SK-N-SH (cell line): Measurements from ENCODE around the gene ID1. TPM values are rescaled to one million over a fixed set of nuclear protein-coding genes. Genes with fewer than 3 reads are reported as not detected.
A peak's percentile ranks its signal among the peaks of the same experiment; 100 is the strongest.

ENCODE experiments used
- CTCF ChIA-PET: fragments of 300-600, 350-600 bp; formaldehyde crosslinking; extraction: SDS; loops from one replicate; lab custom pipeline; 2021; lab: Yijun Ruan, JAX
- POLR2A ChIA-PET: fragments of 350-600 bp; sonication (Branson Sonifier 250); formaldehyde crosslinking; extraction: SDS; loops from one replicate; lab custom pipeline; 2020; ENCODE audit warnings: antibody characterized with exemption, inconsistent platforms; lab: Yijun Ruan, JAX
- DNase-seq: peaks from one replicate; pipeline ENCODE4 v3.0.0; 2012
- H2AFZ ChIP-seq: fragments of 200-600 bp; sonication (generic); 2 replicates; pipeline ENCODE4 v1.8.1; 2016; ENCODE audit warnings: antibody characterized with exemption, mild to moderate bottlenecking, low read depth
- H3F3A ChIP-seq: fragments of 200-600 bp; sonication (generic); replicated peaks from 2 replicates; pipeline ENCODE3; 2016; ENCODE audit warnings: antibody characterized with exemption, mild to moderate bottlenecking; ENCODE audit not compliant: insufficient read depth
- H3K27ac ChIP-seq, 2 experiments: fragments of 200-500 bp in 1 of 2; fragments of 200-600 bp in 1 of 2; sonication (Bioruptor generic) in 1 of 2; sonication (generic), shearing (Covaris generic) in 1 of 2; 2 replicates each; pipeline versions ENCODE4 v1.5.1 to v1.6.1; 2014 to 2016; ENCODE audit warnings: low read depth in 2 of 2, inconsistent platforms in 1 of 2, low read length in 1 of 2, mild to moderate bottlenecking in 1 of 2, mixed read lengths in 1 of 2
- H3K27me3 ChIP-seq: fragments of 200-600 bp; sonication (generic), shearing (Covaris generic); 2 replicates; pipeline ENCODE4 v1.6.1; 2016; ENCODE audit warnings: mixed run types; ENCODE audit not compliant: insufficient read depth
- H3K36me3 ChIP-seq, 2 experiments: fragments of 200-500 bp in 1 of 2; fragments of 200-600 bp in 1 of 2; sonication (Bioruptor generic) in 1 of 2; sonication (generic) in 1 of 2; replicated peaks in 1 of 2; 2 replicates each; pipeline versions ENCODE3 to v1.5.1; 2014 to 2016; ENCODE audit warnings: low read length in 1 of 2, mild to moderate bottlenecking in 1 of 2; ENCODE audit not compliant: insufficient read depth in 2 of 2, control insufficient read depth in 1 of 2
- H3K4me1 ChIP-seq, 2 experiments: fragments of 200-500 bp in 1 of 2; fragments of 200-600 bp in 1 of 2; sonication (Bioruptor generic) in 1 of 2; sonication (generic), shearing (Covaris generic) in 1 of 2; 2 replicates each; pipeline versions ENCODE4 v1.5.1 to v1.6.1; 2014 to 2016; ENCODE audit warnings: low read depth in 1 of 2, low read length in 1 of 2, mixed run types in 1 of 2; ENCODE audit not compliant: insufficient read depth in 2 of 2, control insufficient read depth in 1 of 2
- H3K4me2 ChIP-seq: fragments of 200-600 bp; sonication (generic), shearing (Covaris generic); 2 replicates; pipeline ENCODE4 v1.6.1; 2017; ENCODE audit warnings: mixed run types
- H3K4me3 ChIP-seq, 2 experiments: fragments of 200-500 bp in 1 of 2; fragments of 200-600 bp in 1 of 2; sonication (Bioruptor generic) in 1 of 2; sonication (generic), shearing (Covaris generic) in 1 of 2; 2 replicates each; pipeline versions ENCODE4 v1.5.1 to v1.8.1; 2014 to 2016; ENCODE audit warnings: low read depth in 2 of 2, inconsistent platforms in 1 of 2, low read length in 1 of 2, mild to moderate bottlenecking in 1 of 2, mixed read lengths in 1 of 2, moderate library complexity in 1 of 2
- H3K79me2 ChIP-seq: fragments of 200-600 bp; sonication (generic); 2 replicates; pipeline ENCODE4 v1.8.1; 2017; ENCODE audit warnings: mild to moderate bottlenecking; ENCODE audit not compliant: insufficient read depth
- H3K9ac ChIP-seq: fragments of 200-600 bp; sonication (generic); 2 replicates; pipeline ENCODE4 v1.6.1; 2017; ENCODE audit warnings: mixed run types
- H3K9me2 ChIP-seq: fragments of 200-600 bp; sonication (generic); 2 replicates; pipeline ENCODE4 v1.6.1; 2017; ENCODE audit warnings: mixed run types
- H3K9me3 ChIP-seq: fragments of 200-600 bp; sonication (generic); 2 replicates; pipeline ENCODE4 v1.6.1; 2017; ENCODE audit warnings: mixed run types, mild to moderate bottlenecking, moderate library complexity
- H4K20me1 ChIP-seq: fragments of 200-600 bp; sonication (generic); 2 replicates; pipeline ENCODE4 v1.6.1; 2017; ENCODE audit warnings: mild to moderate bottlenecking, mixed run types; ENCODE audit not compliant: insufficient read depth
- CHD2 ChIP-seq: fragments of 150-350 bp; IDR thresholded peaks from 2 replicates; pipeline ENCODE4 v1.6.1; 2018; ENCODE audit warnings: low read length; ENCODE audit not compliant: partially characterized antibody
- CTCF ChIP-seq: fragments of 200-600 bp; sonication (generic); IDR thresholded peaks from 2 replicates; pipeline ENCODE4 v1.6.1; 2017; ENCODE audit warnings: antibody characterized with exemption, mild to moderate bottlenecking, moderate library complexity
- EP300 ChIP-seq, 2 experiments: IDR thresholded peaks; 2 replicates each; pipeline versions ENCODE4 v1.4.0 to v1.6.1; 2012; ENCODE audit warnings: borderline replicate concordance in 1 of 2, low read depth in 1 of 2, low read length in 1 of 2
- FOXJ3 ChIP-seq: sonication (generic); formaldehyde crosslinking; IDR thresholded peaks from 2 replicates; pipeline ENCODE4 v1.5.1; 2020; ENCODE audit warnings: mild to moderate bottlenecking, missing genetic modification reagents
- MEF2A ChIP-seq: IDR thresholded peaks from 2 replicates; pipeline ENCODE4 v1.4.0; 2012; ENCODE audit warnings: low read depth, borderline replicate concordance
- MXI1 ChIP-seq: IDR thresholded peaks from 2 replicates; pipeline ENCODE4 v1.6.1; 2012; ENCODE audit warnings: mild to moderate bottlenecking, low read depth, low read length, improper control_type of control experiment
- POLR2AphosphoS5 ChIP-seq: IDR thresholded peaks from 2 replicates; pipeline ENCODE4 v1.6.1; 2012; ENCODE audit warnings: low read depth, low read length
- RAD21 ChIP-seq: IDR thresholded peaks from 2 replicates; pipeline ENCODE4 v1.6.1; 2012; ENCODE audit warnings: mild to moderate bottlenecking, low read length
- RCOR1 ChIP-seq: fragments of 150-350 bp; IDR thresholded peaks from 2 replicates; pipeline ENCODE4 v1.6.1; 2017; ENCODE audit warnings: antibody characterized with exemption, low read length
- RXRA ChIP-seq: IDR thresholded peaks from 2 replicates; pipeline ENCODE4 v1.4.0; 2012; ENCODE audit warnings: low read depth, mild to moderate bottlenecking, borderline replicate concordance
- TEAD4 ChIP-seq: IDR thresholded peaks from 2 replicates; pipeline ENCODE4 v1.4.0; 2012; ENCODE audit warnings: mild to moderate bottlenecking, borderline replicate concordance; ENCODE audit not compliant: insufficient read depth
- YY1 ChIP-seq: IDR thresholded peaks from 2 replicates; pipeline ENCODE4 v1.4.0; 2012; ENCODE audit warnings: low read depth, mild to moderate bottlenecking
- WGBS: methylation state at CpG from one replicate; pipeline ENCODE4 v1.1.6; 2017; ENCODE audit warnings: low lambda C conversion rate; 5-methylcytosine and 5-hydroxymethylcytosine counted together
- polyA plus RNA-seq, 3 experiments: library from polyadenylated mRNA; depleted of rRNA; stranded (reverse); fragments of >200 nt; gene quantifications; 2 replicates each; pipeline ENCODE4 v1.2.3, GENCODE V29; 2012
- TF ChIP-seq, protein P1 (sequence below): IDR thresholded peaks from 2 replicates; pipeline ENCODE4; 2012

The ID1 gene
- polyA plus RNA-seq, 1 of the 3 experiments (the other 2 are of a cell fraction) = 493 TPM

GRCh38 chr20:31568773-31569162, 36.3 kb upstream of the ID1 start:
- H3K27me3 ChIP-seq = no peaks in the 10 kb centered on the region
- WGBS = 65% methylated on average over 4 of the region's 5 CpGs
- ChIA-PET POLR2A (interaction anchor here (1.1 to 8.9 kb wide), 7 partner anchors 22 to 170 kb away, joined by 3 to 181 read pairs (median 8); partner anchors contain the start of genes ID1 and TPX2), CTCF (interaction anchor here (0.6 to 31.0 kb wide), 21 partner anchors 9 to 160 kb away, joined by 3 to 1802 read pairs (median 4); partner anchors contain the start of gene ID1)
- H3K4me2 ChIP-seq = peak overlapping the region; percentile 49; the same call in 1 of the 2 replicates
- peaks cover 20 to 23% of the 10 kb centered on the region in 2 experiments for H3K36me3 ChIP-seq
- H3K9me2 ChIP-seq = no peaks in the 10 kb centered on the region
- H3K4me1 ChIP-seq = peaks cover 43 to 63% of the 10 kb centered on the region in 2 experiments
- no peaks in the 10 kb centered on the region for H4K20me1 ChIP-seq
- H2AFZ ChIP-seq = no peak overlapping the region
- H3K9me3 ChIP-seq = no peaks in the 10 kb centered on the region
- peak; percentile 80 for DNase-seq
- peaks cover 16% of the 10 kb centered on the region; the same call in 1 of the 2 replicates for H3K79me2 ChIP-seq
- peaks cover 58% of the 10 kb centered on the region for H3F3A ChIP-seq
- H3K4me3 ChIP-seq = no peak overlapping the region
- H3K9ac ChIP-seq = peak overlapping the region; percentile 8
- TF ChIP-seq CTCF = no peak
- TF ChIP-seq, protein P1, sequence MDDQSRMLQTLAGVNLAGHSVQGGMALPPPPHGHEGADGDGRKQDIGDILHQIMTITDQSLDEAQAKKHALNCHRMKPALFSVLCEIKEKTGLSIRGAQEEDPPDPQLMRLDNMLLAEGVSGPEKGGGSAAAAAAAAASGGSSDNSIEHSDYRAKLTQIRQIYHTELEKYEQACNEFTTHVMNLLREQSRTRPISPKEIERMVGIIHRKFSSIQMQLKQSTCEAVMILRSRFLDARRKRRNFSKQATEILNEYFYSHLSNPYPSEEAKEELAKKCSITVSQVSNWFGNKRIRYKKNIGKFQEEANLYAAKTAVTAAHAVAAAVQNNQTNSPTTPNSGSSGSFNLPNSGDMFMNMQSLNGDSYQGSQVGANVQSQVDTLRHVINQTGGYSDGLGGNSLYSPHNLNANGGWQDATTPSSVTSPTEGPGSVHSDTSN = no peak
- TF ChIP-seq POLR2AphosphoS5 = peak; percentile 18; the same call in 1 of the 2 replicates
- peak in 1 of 2 experiments; percentile 37; a peak in 1 of 4 replicates for TF ChIP-seq EP300 (IDR thresholded peaks at IDR 0.05; ENCODE audit: borderline replicate concordance in 1 of 2, low read depth in 1 of 2, low read length in 1 of 2)
- no peak for TF ChIP-seq TEAD4
- TF ChIP-seq MXI1 = peak; percentile 65; the same call in 1 of the 2 replicates
- 0 out of 2 replicates have a peak, but pooled peaks have one; percentile 11 for TF ChIP-seq RAD21
- TF ChIP-seq RCOR1 = 0 out of 2 replicates have a peak, but pooled peaks have one; percentile 6
- no peak for TF ChIP-seq RXRA
- peak; percentile 68 for TF ChIP-seq CHD2
- peak; percentile 81 for TF ChIP-seq FOXJ3
- TF ChIP-seq YY1 = no peak
- no peak for TF ChIP-seq MEF2A
- H3K27ac ChIP-seq = peak overlapping the region; percentile 93 to 99
